Keratinocyte (primary cell): ENCODE data around the gene MYOD1. TPM values are rescaled to one million over a fixed set of nuclear protein-coding genes. Genes with fewer than 3 reads are reported as not detected.

Source experiments
- DNase-seq: peaks from one replicate; pipeline ENCODE4 v3.0.0-alpha.2; 2011; ENCODE audit warnings: low read depth, missing footprints, low spot score
- FAIRE-seq: peaks from 2 replicates; lab custom pipeline; 2011; peaks lifted over from hg19 to GRCh38; lab: Jason Lieb, UNC
- H2AFZ ChIP-seq: 2 replicates; pipeline ENCODE4 v1.6.0; 2012; ENCODE audit warnings: low read length, control low read depth, inconsistent platforms; ENCODE audit not compliant: control insufficient read depth
- H3K27ac ChIP-seq: 2 replicates; pipeline ENCODE4 v1.5.1; 2011; ENCODE audit warnings: low read length; ENCODE audit not compliant: control insufficient read depth, insufficient read depth
- H3K27me3 ChIP-seq: 3 replicates; pipeline ENCODE4 v1.6.0; 2011; ENCODE audit warnings: low read length; ENCODE audit not compliant: control insufficient read depth, insufficient read depth; ENCODE audit errors: extremely low read depth
- H3K36me3 ChIP-seq, 2 experiments: 2 replicates in 1 of 2; 3 replicates in 1 of 2; pipeline ENCODE4 v1.5.1; 2011; ENCODE audit warnings: low read length in 2 of 2, mild to moderate bottlenecking in 1 of 2; ENCODE audit not compliant: control insufficient read depth in 2 of 2, insufficient read depth in 2 of 2; ENCODE audit errors: extremely low read depth in 1 of 2
- H3K4me1 ChIP-seq: 3 replicates; pipeline ENCODE4 v1.5.1; 2011; ENCODE audit warnings: low read length; ENCODE audit not compliant: control insufficient read depth, insufficient read depth; ENCODE audit errors: extremely low read depth
- H3K4me2 ChIP-seq: 3 replicates; pipeline ENCODE4 v1.6.0; 2011; ENCODE audit warnings: low read depth, low read length; ENCODE audit not compliant: control insufficient read depth, insufficient read depth; ENCODE audit errors: extremely low read depth
- H3K4me3 ChIP-seq, 3 experiments: fragments of 200-600 bp in 1 of 3; sonication (generic) in 1 of 3; 2 replicates in 2 of 3; 3 replicates in 1 of 3; pipeline ENCODE4 v1.5.1; 2011 to 2016; ENCODE audit warnings: low read length in 3 of 3, mild to moderate bottlenecking in 3 of 3, control low read depth in 2 of 3, inconsistent platforms in 1 of 3, low read depth in 1 of 3, mixed read lengths in 1 of 3, mixed run types in 1 of 3, moderate library complexity in 1 of 3; ENCODE audit not compliant: control insufficient read depth in 2 of 3, insufficient read depth in 2 of 3; ENCODE audit errors: extremely low read depth in 1 of 3
- H3K79me2 ChIP-seq: 2 replicates; pipeline ENCODE4 v1.6.0; 2012; ENCODE audit warnings: low read length; ENCODE audit not compliant: control insufficient read depth, insufficient read depth
- H3K9ac ChIP-seq: 3 replicates; pipeline ENCODE4 v1.6.0; 2011; ENCODE audit warnings: low read length; ENCODE audit not compliant: control insufficient read depth, insufficient read depth; ENCODE audit errors: extremely low read depth
- H3K9me1 ChIP-seq: 3 replicates; pipeline ENCODE4 v1.6.0; 2011; ENCODE audit warnings: low read length; ENCODE audit not compliant: control insufficient read depth, insufficient read depth; ENCODE audit errors: extremely low read depth
- H3K9me3 ChIP-seq: 2 replicates; pipeline ENCODE4 v1.5.1; 2012; ENCODE audit warnings: low read depth, low read length; ENCODE audit not compliant: control insufficient read depth
- H4K20me1 ChIP-seq: 3 replicates; pipeline ENCODE4 v1.6.0; 2011; ENCODE audit warnings: low read length; ENCODE audit not compliant: control insufficient read depth, insufficient read depth; ENCODE audit errors: extremely low read depth
- CTCF ChIP-seq, 3 experiments: IDR thresholded peaks in 1 of 3; conservative IDR thresholded peaks in 1 of 3; optimal IDR thresholded peaks in 1 of 3; 2 replicates in 2 of 3; 3 replicates in 1 of 3; pipeline versions ENCODE3 to v1.5.1; 2011; ENCODE audit warnings: low read length in 3 of 3, mild to moderate bottlenecking in 3 of 3, moderate library complexity in 2 of 3, control low read depth in 1 of 3, inconsistent platforms in 1 of 3; ENCODE audit not compliant: insufficient read depth in 2 of 3; ENCODE audit errors: extremely low read depth in 1 of 3
- EZH2 ChIP-seq: IDR thresholded peaks from one replicate; pipeline ENCODE4 v1.6.1; 2012; ENCODE audit warnings: inconsistent platforms, mild to moderate bottlenecking, low read length, moderate library complexity
- dilution Hi-C: fragments of 300-500 bp; cut with MboI; formaldehyde crosslinking; loops from one replicate; pipeline ENCODE4 v1.7.0; 2020; ENCODE audit warnings: low sequenced_read_pairs; ENCODE audit not compliant: extremely low pct_ligation_motif_present
- polyA plus RNA-seq, 5 experiments: library from polyadenylated mRNA; depleted of rRNA in 3 of 5; stranded (reverse) in 3 of 5; stranded (forward) in 1 of 5; unstranded in 1 of 5; fragments of >200 nt; gene quantifications; 1 replicate in 1 of 5; 2 replicates in 3 of 5; 3 replicates in 1 of 5; pipeline versions ENCODE4 v1.2.1 to v1.2.3, GENCODE V29; 2011 to 2012; ENCODE audit warnings: missing spikeins in 2 of 5, low read depth in 1 of 5, low replicate concordance in 1 of 5

Gene MYOD1
- polyA plus RNA-seq, 1 donor (not counting 4 experiments of a cell fraction or from before 2014, with no cell fraction given): not detected

GRCh38 chr11:17750801-17751165 lies 31.4 kb downstream of the MYOD1 start:
- no peaks in the 10 kb centered on the region for H3K79me2 ChIP-seq
- FAIRE-seq (no peak), DNase-seq (no peak)
- peaks cover 3% of the 10 kb centered on the region for H3K27me3 ChIP-seq
- H3K9ac ChIP-seq: no peak overlapping the region
- TF ChIP-seq CTCF (optimal IDR thresholded peaks at IDR 0.05 in 1 of 3, IDR thresholded peaks at IDR 0.05 in 1 of 3, conservative IDR thresholded peaks at IDR 0.05 in 1 of 3; ENCODE audit: extremely low read depth in 1 of 3, insufficient read depth in 2 of 3, low read length in 3 of 3) (no peak), EZH2 (no peak)
- no peaks in the 10 kb centered on the region for H3K9me1 ChIP-seq
- no peaks in the 10 kb centered on the region for H3K36me3 ChIP-seq
- H2AFZ ChIP-seq: no peak overlapping the region
- no peak overlapping the region for H3K27ac ChIP-seq
- H3K4me2 ChIP-seq: no peak overlapping the region
- H3K9me3 ChIP-seq: no peaks in the 10 kb centered on the region
- dilution Hi-C loops: no loop called here
- H3K4me1 ChIP-seq: no peaks in the 10 kb centered on the region
- H3K4me3 ChIP-seq: no peak overlapping the region
- no peaks in the 10 kb centered on the region for H4K20me1 ChIP-seq

GRCh38 chr11:17751558-17751957 lies 32.2 kb downstream of the MYOD1 start:
- TF ChIP-seq CTCF (optimal IDR thresholded peaks at IDR 0.05 in 1 of 3, IDR thresholded peaks at IDR 0.05 in 1 of 3, conservative IDR thresholded peaks at IDR 0.05 in 1 of 3; ENCODE audit: extremely low read depth in 1 of 3, insufficient read depth in 2 of 3, low read length in 3 of 3) (no peak), EZH2 (no peak)
- DNase-seq (no peak), FAIRE-seq (no peak)
- Histone ChIP-seq H3K9me3 (no peaks in the 10 kb centered on the region), H3K27me3 (peaks cover 3% of the 10 kb centered on the region), H3K4me3 (no peak overlapping the region), H3K9me1 (no peaks in the 10 kb centered on the region), H3K36me3 (no peaks in the 10 kb centered on the region), H2AFZ (no peak overlapping the region), H3K9ac (no peak overlapping the region), H4K20me1 (no peaks in the 10 kb centered on the region), H3K4me2 (no peak overlapping the region), H3K79me2 (no peaks in the 10 kb centered on the region), H3K27ac (no peak overlapping the region), H3K4me1 (no peaks in the 10 kb centered on the region)
- dilution Hi-C loops: no loop called here
